Measurements from ENCODE around the gene KBTBD6.
A peak's percentile ranks its signal among the peaks of the same experiment; 100 is the strongest.
"Not testable (repeated sequence)": the region's sequence is repeated elsewhere in the genome, so short reads cannot be mapped to it uniquely, and the experiment has no call there.

KBTBD6 gene

GRCh38 chr13:41131660-41132511 lies 716 bp downstream of the KBTBD6 start:
- peak in 1 of 2 donors; percentile 6 for DNase-seq

- DNase-seq = not testable (repeated sequence)
Measured at GRCh38 chr13:41131189-41131588, 1.4 kb downstream of the KBTBD6 start.

GRCh38 chr13:41130356-41130755 lies 2.2 kb downstream of the KBTBD6 start:
- no peak for DNase-seq

GRCh38 chr13:41127701-41128100 lies 4.9 kb downstream of the KBTBD6 start:
- no peak for DNase-seq

- DNase-seq = no peak
Measured at GRCh38 chr13:41122838-41123237, 9.8 kb downstream of the KBTBD6 start.

GRCh38 chr13:41117869-41118268 lies 14.7 kb downstream of the KBTBD6 start:
- DNase-seq = no peak

GRCh38 chr13:41111454-41111853 lies 21.1 kb downstream of the KBTBD6 start:
- DNase-seq = no peak

GRCh38 chr13:41107584-41108014 lies 25.0 kb downstream of the KBTBD6 start:
- DNase-seq = no peak

GRCh38 chr13:41107104-41107571 lies 25.5 kb downstream of the KBTBD6 start:
- no peak for DNase-seq

GRCh38 chr13:41099986-41100385 lies 32.6 kb downstream of the KBTBD6 start:
- DNase-seq = no peak

GRCh38 chr13:41098761-41099160 lies 33.8 kb downstream of the KBTBD6 start:
- DNase-seq = no peak

GRCh38 chr13:41095681-41096080 lies 36.9 kb downstream of the KBTBD6 start:
- DNase-seq = not testable (repeated sequence)

- no peak for DNase-seq
Measured at GRCh38 chr13:41085961-41086585, 46.5 kb downstream of the KBTBD6 start.

- no peak for DNase-seq
Measured at GRCh38 chr13:41079725-41080124, 52.9 kb downstream of the KBTBD6 start.

Data from stimulated activated CD4-positive, alpha-beta T cell treated with anti-CD3 and anti-CD28 coated beads, Interleukin-2, amount 100 ng/mL, for 24 hours (primary cell).